HG03039 (cell line): ENCODE measurements around the gene RIN1.
A peak's percentile ranks its signal among the peaks of the same experiment; 100 is the strongest.
"Not testable (repeated sequence)": the region's sequence is repeated elsewhere in the genome, so short reads cannot be mapped to it uniquely, and the experiment has no call there.

ENCODE experiments used
- ATAC-seq: cut with Tn5 transposase; IDR thresholded peaks from one replicate; pipeline ENCODE4 v1.9.1; 2021; ENCODE audit warnings: mild to moderate bottlenecking, moderate library complexity; ENCODE audit not compliant: unreplicated experiment

RIN1 gene

DNA sequence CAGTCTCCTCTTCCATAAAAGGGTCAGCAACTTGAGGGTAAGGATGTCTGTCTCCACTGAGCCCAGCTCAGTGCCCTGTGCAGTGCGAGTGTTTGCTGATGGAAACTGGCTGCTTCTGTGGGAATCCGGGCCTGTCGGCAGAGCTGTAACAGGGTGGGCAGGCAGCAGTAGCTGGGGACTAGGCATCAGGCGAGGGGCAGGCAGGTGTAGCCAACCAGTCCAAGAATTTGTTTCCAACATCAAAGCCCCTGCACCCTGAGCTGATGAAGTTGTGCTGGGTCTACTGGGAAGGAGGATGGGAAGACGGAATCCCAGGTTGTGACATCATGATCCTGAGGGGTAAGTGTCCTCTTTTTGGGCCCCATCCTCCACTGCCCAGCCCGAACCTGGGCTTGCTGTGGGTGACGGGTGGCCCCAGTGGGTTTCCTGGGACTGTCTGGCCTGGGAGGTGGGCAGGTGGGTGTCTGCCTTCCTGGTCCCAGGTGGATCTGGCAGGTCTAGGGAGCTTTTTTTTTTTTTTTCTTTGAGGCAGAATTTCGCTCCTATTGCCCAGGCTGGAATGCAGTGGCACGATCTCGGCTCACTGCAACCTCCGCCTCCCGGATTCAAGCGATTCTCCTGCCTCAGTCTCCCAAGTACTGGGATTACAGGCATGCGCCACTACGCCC lies 24.3 kb upstream of the RIN1 start:
- ATAC-seq: no peak

DNA sequence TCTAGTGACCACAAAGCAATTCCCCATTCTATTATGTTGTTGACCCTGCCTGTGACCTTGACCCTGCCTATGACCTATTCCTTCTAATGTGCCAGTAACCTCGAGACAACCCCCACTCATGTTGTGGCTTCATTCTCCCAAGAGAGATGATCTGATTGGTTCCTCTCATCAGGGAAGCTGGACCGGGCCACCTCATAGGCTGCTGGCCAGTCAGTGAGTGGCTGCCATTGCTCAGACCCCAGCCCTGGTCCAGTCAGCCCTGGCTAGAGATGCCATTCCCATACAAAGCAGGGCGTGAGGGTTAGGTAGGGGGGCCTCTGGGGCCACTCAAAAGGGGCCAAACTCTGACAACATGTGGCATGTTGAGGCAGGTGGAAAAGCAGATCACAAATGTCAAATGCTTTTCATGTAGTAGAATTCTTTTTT lies 23.4 kb upstream of the RIN1 start:
- ATAC-seq: no peak

DNA sequence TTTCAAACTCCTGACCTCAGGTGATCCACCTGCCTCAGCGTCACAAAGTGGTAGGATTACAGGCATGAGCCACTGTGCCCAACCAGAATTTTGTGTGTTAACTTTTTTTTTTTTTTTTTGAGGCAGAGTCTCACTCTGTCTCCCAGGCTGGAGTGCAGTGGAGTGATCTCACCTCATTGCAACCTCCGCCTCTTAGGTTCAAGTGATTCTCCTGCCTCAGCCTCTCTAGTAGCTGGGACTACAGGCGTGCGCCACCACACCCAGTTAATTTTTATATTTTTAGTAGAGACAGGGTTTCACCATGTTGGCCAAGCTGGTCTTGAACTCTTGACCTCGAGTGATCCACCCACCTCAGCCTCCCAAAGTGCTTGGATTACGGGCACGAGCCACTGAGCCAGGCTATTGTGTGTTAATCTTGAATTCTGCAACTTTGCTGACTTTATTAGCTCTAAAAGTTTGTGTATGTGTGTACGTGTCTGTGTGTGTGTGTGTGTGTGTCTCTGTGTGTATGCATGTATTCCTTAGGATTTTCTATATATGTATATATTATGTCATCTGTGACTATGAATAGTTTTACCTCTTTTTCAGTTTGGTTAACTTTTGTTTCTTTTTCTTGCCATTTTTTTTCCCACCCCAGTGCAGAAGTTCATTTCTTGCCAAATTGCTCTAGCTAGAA lies 14.5 kb upstream of the RIN1 start:
- not testable (repeated sequence) for ATAC-seq

DNA sequence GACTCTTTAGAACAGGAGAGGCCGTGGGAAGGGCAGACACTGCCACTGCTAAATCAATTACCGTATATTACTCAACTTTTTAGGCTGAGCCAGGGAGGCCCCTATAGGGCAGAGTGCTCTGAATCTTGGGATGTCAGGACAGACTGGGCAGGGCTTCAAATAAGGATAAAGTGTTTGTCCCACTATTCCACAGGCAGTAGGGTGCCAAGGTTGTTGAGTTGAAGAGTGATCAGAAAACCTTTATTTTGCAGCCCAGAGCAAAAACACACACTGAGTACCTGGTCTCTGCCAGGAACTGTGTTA lies 12.8 kb upstream of the RIN1 start:
- no peak for ATAC-seq

DNA sequence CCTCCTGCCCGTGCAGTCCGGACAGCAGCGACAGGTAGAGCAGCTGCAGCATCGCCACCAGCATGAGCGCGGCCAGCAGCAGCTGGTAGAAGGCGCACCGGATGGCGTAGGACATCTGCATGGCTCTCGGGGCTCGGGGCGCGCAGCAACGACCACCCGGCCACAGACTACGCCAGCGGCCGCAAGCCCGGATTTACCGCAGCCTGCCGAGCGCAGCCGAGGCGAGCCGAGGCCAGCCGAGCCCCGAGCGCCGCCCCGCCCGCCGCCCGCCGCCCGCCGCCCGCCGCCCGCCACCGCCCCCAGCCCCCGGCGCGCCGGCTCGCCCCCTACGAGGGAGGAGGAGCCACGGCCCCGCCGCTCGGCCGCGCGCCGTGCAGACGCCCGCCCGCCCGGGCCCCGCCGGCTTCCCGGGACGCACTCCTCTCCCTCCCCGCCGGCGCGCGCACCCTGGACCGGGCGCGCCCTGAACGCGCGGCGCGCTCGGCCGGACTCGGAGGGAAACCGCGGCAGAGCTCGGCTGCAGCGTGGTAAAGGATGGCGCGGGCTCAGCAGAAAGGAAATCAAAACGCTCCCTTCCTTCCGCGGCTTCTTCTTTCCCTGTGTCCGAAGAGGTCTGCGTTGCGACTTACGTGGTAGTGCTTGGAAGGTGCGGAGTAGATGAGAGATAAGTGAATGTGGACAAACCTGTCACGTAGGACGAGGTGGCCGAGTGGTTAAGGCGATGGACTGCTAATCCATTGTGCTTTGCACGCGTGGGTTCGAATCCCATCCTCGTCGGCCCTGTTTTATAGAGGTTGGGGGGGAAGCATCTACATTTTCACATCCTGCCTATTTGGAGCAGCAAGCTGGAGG lies 11.4 kb upstream of the RIN1 start, which contains the start of gene B4GAT1:
TSS of gene B4GAT1 (minus strand) at position 205 of the 852 bp plus-strand sequence. CDS start at position 121, 84 bp downstream.
- ATAC-seq: no peak

DNA sequence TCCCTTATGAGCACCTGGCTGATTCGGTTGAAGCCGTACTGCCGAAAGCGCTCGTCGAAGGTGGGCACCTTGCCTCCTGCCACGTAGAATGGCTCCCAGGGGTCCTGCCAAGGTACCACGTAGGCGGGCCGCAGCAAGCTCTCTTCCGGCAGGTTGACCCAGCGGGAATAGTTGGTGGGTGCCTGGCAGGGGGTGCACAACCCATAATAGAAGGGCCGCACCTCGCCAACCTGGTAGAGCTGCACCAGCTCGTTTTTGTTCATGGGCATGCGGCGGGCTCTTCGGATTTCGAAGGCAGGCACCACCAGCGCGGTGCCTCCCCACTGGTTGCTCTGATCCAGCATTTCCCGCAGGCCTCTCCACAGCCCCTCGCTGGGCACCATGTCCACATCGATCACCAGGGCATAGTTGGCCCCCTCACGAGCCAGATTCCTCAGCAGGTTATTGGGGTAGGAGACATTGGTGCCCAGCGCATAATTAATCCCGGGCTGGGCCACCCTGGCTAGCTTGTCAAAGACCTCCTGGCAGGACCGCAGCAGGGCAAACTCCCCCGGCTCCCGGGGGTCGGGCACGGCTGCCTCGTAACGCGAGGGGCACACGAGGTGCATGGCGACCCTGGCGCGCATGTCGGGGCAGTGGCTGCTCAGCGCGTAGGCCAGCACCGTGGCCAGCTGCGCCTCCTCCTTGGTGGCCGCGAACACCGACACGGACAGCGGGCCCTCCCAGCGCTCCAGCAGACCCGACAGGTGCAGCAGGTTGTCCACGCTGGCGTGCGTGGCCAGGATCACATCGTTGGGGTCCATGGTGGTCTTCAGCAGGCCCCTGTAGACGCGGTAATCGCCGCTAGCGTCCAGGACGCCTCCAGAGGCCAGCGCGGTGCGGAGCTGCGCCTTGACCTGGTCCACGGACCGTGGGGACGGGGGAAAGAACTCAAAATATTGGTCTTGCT lies 10.5 kb upstream of the RIN1 start:
- no peak for ATAC-seq

DNA sequence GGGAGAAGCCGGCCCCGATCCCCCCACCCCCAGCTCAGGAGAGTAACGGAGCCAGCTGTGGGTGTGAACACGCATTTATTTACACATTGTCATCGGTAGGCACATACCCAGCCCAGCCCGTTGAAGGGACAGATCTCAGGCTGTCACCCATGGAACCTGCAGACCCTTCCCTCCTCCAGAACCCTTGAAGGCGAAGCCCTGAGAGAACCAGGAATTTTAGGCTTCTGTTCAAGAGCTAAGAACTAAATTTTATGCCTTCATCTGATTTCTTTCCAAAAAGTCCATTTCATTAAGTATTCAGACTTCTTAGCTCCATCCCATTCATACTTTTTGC lies 9.0 kb upstream of the RIN1 start:
- ATAC-seq: no peak

DNA sequence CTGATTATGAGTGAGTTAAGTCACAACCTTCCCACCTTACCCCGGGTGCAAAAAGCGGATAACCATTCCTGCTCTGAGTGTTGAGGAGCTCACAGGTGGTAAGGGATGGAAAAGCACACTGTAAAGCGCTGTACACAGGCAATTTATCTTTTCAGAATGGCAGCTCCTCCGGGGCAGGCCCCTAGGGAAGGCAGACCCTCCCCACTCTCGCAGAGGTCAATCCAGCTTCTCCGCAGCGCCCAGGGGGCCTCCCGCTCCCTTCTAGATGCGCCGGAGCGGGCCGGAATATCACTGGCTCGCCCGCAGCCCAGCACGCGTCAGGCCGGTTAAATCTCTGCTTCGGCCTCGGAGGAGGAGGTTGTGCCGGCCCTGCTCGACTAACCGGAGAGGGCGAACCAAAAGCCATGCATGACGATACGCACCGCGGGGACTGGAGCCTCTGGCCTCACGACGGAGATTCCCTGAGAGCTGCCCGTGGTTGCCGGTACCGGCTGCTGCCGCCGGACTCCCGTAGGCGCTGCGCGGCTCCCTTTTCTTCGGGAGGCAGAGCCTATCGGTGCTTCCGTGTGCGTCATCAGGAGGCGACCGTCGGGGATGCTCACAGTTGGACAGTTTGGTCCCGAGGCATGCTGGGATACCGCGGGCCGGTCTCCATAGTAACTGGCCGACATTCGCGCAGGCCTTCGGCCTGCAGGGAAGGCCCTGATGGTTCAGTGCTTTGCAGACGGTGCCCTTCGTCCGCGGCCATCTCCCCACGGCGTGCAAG lies 8.5 kb upstream of the RIN1 start, which contains the start of gene BRMS1:
TSS of gene BRMS1 (minus strand) at position 555 of the 766 bp plus-strand sequence. CDS start 2,870 bp downstream, outside the sequence.
- peak; percentile 60 for ATAC-seq

DNA sequence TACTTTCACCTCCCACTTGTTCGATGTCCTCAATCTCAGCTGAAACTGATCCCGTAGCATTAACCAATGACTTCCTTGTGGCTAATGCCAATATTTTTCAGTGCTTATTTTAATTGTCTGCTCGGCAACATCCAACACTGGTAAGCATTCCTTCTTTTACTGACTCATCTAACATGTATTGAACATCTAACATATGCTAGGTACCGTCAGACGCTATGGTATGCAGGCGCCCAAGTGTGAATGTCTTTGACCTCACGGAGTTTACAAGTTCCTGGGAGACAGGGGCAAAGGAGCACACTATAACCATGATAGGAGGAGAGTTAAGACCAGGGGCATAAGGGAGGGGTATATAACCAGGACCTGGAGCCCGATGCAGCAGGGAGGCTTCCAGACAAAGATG lies 6.9 kb upstream of the RIN1 start:
- ATAC-seq: no peak

DNA sequence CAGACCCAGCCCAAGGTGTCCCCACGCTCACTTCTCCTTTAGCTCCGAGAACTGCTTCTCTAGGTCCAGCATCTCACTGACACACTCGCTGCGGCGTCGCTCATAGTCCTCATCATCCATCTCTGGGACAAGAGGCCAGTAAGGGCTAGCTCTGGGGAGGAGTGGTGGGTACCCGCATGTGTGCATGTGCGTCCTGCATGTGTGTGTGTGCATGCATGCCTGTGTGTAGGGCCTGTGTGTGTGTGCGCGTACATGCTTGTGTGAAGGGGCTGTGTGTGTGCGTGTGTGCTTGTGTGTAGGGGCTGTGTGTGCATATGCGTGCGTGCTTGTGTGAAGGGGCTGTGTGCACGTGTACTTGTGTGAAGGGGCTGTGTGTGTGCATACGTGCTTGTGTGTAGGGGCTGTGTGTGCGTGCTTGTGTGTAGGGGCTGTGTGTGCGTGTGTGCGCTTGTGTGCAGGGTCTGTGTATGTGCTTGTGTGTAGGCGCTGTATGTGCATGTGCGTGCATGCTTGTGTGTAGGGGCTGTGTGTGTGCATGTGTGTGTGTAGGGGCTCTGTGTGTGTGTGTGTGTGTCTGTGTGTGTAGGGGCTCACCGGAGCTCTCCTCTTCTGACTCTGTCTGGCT lies 5.4 kb upstream of the RIN1 start:
- no peak for ATAC-seq

DNA sequence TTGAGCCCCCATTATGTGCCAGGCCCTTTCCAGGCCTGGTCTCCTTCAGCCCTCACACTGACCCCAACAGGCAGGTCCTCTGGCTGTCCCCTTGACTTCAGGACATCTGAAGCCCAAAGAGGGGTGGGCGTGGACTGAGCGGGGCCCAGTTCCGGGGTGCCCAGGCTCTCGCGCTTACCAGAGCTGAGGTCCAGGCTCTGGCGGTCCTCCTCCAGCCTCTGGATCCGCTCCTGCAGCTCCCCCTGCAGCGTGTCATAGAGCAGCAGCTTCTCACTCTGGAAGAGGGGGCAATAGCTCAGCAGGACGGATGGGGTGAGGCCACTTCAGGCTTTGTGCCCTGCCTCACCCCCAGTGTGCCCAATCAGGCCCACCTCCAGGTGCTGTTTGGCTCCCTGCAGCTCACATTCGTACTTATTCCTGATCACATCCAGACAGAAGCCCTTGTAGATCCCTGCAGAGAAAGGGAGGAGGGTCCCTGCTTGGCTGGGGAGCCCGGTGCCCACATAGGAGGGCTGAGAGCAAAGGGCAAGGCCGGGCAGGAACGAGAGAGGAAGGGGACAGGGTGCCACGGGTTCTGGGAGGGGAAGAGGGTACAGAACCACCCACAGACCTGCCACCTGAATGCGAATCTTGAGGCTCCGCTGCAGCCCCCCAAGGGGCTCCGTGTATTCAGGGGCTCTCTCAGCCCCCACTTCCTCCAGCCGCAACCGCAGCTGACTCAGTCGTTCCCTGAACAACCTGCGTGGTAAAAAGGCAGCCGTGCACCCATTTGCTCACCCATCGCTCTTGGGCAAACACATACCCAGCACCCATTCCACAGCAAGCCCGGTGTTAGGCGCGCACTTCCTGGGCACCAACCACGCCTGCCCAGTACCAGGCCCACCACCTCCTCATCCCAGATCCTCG lies 4.6 kb upstream of the RIN1 start:
- no peak for ATAC-seq

DNA sequence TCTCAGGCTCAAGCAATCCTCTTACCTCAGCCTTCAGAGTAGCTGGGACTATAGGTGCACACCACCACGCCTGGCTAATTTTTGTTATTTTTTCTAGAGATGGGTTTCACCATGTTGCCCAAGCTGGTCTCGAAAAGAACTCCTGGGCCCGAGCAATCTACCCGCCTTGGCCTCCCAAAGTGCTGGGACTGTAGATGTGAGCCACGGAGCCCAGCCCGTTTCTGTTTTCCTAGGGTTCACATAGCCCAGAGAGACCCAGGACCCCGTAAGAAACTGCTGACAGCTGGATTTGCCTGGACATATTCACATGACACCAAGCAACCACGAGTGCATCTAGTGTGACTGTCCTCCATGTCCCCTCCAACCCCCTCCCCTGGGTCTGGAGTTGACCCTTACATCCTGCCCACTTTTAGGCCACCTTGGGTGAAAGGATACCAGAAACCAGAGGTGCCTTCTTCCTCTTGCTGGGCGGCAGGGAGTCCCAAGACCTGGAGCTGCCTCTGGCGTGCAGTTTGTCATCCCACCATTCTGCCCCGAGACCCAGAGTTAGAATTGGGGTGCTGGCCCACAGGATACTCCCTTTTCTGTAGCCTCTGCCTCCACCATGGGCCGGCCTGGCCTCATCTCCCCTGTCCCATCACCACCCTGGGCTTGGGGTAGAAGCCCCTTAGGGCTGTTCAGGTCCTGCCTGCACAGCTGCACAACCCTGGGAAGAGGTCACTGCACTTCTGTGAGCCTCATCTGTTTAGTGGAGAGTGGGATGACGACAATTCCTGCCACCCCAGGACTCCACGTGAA lies 3.7 kb upstream of the RIN1 start:
- ATAC-seq: no peak

DNA sequence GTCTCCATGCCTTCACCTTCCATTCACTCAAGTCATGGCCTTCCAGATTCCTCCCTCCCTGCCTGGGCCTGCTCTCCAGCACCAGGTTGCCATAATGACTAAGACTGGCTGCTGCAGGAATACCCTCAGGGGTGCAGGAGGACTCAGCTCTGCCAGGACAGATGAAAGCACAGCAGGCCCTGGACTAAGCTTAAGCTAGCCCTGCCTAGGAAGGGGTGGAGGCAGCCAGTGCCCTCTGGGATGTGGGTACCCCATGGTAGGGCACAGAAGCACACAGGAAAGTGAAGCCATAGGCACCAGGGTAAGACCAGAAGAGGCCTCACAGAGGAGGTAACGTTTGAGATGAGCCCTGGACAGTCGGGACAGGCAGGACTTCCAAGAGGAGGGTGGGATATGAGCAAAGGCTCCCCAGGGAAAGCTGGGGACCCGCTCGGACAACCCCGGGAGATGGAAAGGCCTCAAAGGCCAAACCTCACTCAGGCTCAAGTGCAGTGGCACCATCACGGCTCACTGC lies 3.0 kb upstream of the RIN1 start:
- no peak for ATAC-seq

DNA sequence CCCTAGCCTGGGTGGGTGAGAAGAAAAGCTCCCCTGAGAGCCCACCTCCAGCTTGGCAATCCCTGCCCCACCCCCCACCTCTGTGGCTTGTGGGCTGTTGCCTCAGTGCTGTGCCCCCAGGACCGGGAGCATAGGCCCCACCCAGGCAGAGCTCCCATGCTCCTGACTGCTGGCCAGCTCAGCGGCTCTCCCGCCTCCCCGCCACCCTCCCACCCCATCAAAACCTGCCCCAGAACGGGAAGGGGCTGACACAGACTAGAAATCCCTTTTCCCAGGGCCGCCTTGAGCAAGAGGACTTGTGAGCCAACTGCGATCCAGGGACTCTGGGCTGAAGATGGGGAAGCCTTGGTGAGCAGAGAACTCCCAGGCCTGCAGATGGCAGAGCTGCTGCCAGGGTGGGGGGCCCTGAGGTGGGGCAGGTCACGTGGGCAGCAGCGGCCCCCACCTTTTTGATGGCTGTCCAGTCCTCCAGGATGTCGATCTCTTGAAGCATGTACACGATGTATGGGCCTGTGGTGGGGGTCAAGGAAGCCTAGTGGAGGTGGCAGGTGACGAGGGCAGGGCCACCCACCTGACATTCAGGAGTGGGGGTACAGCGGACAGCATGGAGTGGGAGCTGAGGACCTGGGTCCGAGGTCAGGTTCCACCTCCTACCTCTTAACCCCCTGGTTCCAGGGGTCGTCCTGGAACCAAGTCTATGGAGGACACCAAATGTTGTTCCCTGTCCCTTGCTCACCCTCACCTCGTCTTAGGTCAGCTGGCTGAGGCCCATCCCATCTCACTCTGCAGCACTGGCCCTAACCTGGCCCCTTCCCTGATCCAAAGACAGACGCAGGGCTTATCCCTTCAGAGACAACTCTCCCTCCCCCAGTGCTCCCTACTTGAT lies 2.3 kb upstream of the RIN1 start:
- ATAC-seq: no peak

DNA sequence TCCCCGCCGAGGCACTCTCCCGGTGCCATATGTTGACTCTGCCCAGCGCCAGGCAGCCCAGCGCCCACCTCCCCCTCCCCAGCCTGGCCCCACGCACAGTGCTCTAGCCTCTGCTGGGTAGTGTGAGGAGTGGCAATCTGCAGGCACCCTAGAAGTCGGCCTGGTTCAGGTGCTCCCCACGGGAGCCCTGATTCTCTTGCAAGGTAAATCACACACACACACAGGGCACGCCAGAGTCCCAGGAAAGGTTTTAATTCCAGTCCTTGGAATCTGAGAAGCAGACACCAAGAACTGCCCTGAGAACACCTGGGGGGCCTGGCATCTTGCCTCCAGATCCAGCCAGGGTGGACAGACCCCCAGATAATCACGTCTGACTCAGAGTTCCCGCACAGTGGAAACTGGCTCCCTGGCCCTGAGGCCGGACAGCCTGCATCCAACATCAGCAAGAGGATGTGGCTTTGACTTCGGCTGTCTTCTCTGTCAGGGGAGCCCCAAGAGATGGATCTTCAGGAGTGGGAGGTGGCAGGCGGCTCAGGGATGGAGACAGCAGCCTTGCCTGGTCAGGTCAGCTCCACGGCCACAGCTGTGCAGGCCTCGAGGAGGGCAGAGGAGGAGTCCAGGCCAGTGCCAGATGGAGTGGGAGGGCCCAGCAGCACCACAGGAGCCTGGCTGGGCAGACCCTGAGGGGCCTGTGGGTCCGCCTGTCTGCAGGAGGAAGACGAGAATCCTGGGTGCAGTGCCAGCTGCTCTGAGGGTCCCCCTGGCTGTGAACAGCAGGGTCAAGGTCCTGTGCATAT lies 1.1 kb upstream of the RIN1 start:
- ATAC-seq: peak; percentile 5
